Pancreas (tissue), 10 donors: ENCODE measurements around the gene GGTLC1. TPM values are rescaled to one million over a fixed set of nuclear protein-coding genes. Genes with fewer than 3 reads are reported as not detected.

Experiments used
- ATAC-seq, 4 donors: fragments of 200-7000 bp; cut with Tn5 transposase; one replicate each; pipeline versions ENCODE4 v1.8.0 to v1.9.1; 2020; ENCODE audit warnings: mild to moderate bottlenecking in 4 of 4, moderate library complexity in 4 of 4
- DNase-seq, 6 donors: peaks; one replicate each; pipeline ENCODE4 v3.0.0-alpha.2; 2020
- FAIRE-seq: peaks from 2 replicates; lab custom pipeline; 2012; peaks lifted over from hg19 to GRCh38; lab: Jason Lieb, UNC
- H3K27ac ChIP-seq, 4 donors: fragments of 200-600 bp; sonication (generic); 1 replicate in 3 of 4; 2 replicates in 1 of 4; pipeline versions ENCODE4 v1.5.0 to v1.8.0; 2020
- H3K27me3 ChIP-seq, 4 donors: fragments of 200-600 bp; one replicate each; pipeline ENCODE4 v1.8.0; 2021
- H3K36me3 ChIP-seq, 3 donors: fragments of 200-600 bp; sonication (generic) in 1 of 3; one replicate each; pipeline versions ENCODE4 v1.5.0 to v1.8.0; 2020 to 2021
- H3K4me1 ChIP-seq, 3 donors: fragments of 200-600 bp; one replicate each; pipeline ENCODE4 v1.8.0; 2021
- H3K4me3 ChIP-seq, 4 donors: fragments of 200-600 bp; sonication (generic) in 2 of 4; one replicate each; pipeline versions ENCODE4 v1.5.0 to v1.8.0; 2020 to 2021
- H3K9me3 ChIP-seq, 4 donors: fragments of 200-600 bp; one replicate each; pipeline ENCODE4 v1.8.0; 2021
- CTCF ChIP-seq, 4 donors: fragments of 200-600 bp; sonication (generic) in 3 of 4; IDR thresholded peaks; one replicate each; pipeline versions ENCODE4 v1.5.0 to v1.8.0; 2021; ENCODE audit warnings: antibody characterized with exemption in 4 of 4
- WGBS, 2 donors: extraction: QIAGEN DNeasy Blood & Tissue Kit; methylation state at CpG; one replicate each; pipeline ENCODE4 v1.1.7; 2013; 5-methylcytosine and 5-hydroxymethylcytosine counted together
- intact Hi-C, 3 donors: fragments of 100-400 bp; cut with DNase I; formaldehyde crosslinking; loops; one replicate each; pipeline versions ENCODE4 v1.11.1 to v1.14.2; 2022
- polyA plus RNA-seq, 2 donors: library from polyadenylated mRNA; stranded (reverse); fragments of 200-250 nt; gene quantifications; one replicate each; pipeline ENCODE4 v1.2.3, GENCODE V29; 2013
- total RNA-seq, 6 donors: library from RNA; stranded (reverse); fragmentation: NEBNext Ultra II Directional in 4 of 6; extraction: Animal tissue kit (Norgen Biotek cat#: 25700) in 4 of 6; gene quantifications; one replicate each; pipeline versions ENCODE4 v1.2.1 to v1.2.4, GENCODE V29; 2021 to 2023
- donor health status: healthy with polysubstance abuse.
- donor health status: DM: no; HTN: no; CAD: no; lungs with moderate emphysema.
- donor health status: DM: no; HTN: no; CAD: no.
- donor health status: control.
- donor health status: control.
- donor health status: Bipolar disorder and iron deficiency.
- donor health status: DM: yes; HTN: yes; CAD: no.
- donor health status: DM: no; HTN: no; CAD: no.
- donor health status: DM: no; HTN: no; CAD: no.
- donor health status: DM: yes; HTN: yes; CAD: no.

The GGTLC1 gene
- total and polyA plus RNA-seq, 8 donors = 0.19 to 1.0 (median 0.33) TPM; not detected in 3

GRCh38 chr20:24027229-24027628 is 38.6 kb upstream of the GGTLC1 start:
- no peak for TF ChIP-seq CTCF (IDR thresholded peaks at IDR 0.05)
- H3K4me1 ChIP-seq = no peaks in the 10 kb centered on the region
- no peaks in the 10 kb centered on the region for H3K36me3 ChIP-seq
- intact Hi-C loops = loop anchor here in 1 of 3 donors (10.0 kb wide), 1 partner anchor 58 kb away; no protein-coding TSS in a partner anchor
- peak in 3 of 4 donors; percentile 24 to 64 (median 48) for ATAC-seq
- 52 to 60% methylated on average over 6 of the region's 6 CpGs for WGBS, 2 donors
- no peak overlapping the region for H3K27ac ChIP-seq
- H3K4me3 ChIP-seq = no peak overlapping the region
- DNase-seq = peak in 1 of 6 donors; percentile 30
- no peaks in the 10 kb centered on the region for H3K27me3 ChIP-seq
- no peak for FAIRE-seq
- no peaks in the 10 kb centered on the region for H3K9me3 ChIP-seq

- no peak for TF ChIP-seq CTCF (IDR thresholded peaks at IDR 0.05)
- Histone ChIP-seq H3K9me3 (no peaks in the 10 kb centered on the region), H3K4me1 (no peaks in the 10 kb centered on the region), H3K27ac (no peak overlapping the region), H3K4me3 (no peak overlapping the region), H3K27me3 (no peaks in the 10 kb centered on the region), H3K36me3 (no peaks in the 10 kb centered on the region)
- ATAC-seq (no peak), DNase-seq (no peak), FAIRE-seq (no peak)
- WGBS, 2 donors = 83 to 86% methylated on average over 4 of the region's 4 CpGs
- intact Hi-C loops = loop anchor here in 1 of 3 donors (10.0 kb wide), 1 partner anchor 62 kb away; no protein-coding TSS in a partner anchor
Measured at GRCh38 chr20:24022621-24023180, 34.1 kb upstream of the GGTLC1 start.

DNA sequence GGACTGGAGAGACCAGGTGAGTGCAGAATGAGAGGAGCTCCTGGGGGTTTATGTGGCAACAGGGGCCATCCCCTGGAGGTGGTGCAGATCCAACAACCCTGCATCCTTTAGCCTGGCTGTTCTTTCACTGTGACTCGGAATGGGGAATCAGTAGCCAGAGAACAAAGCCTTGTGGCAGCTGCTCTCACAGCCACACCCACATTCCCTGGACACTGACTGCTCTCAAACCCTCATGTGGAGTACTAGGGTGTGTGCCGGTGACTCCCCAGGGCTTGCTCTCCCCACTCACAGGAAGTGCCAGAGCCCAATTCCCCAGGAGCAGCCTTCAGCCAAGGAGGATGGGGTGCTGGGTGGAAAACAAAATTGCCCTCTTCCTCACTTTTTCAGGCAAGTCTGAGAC is 30.2 kb upstream of the GGTLC1 start:
- DNase-seq = no peak
- no peak for FAIRE-seq
- Histone ChIP-seq H3K27me3 (no peaks in the 10 kb centered on the region), H3K36me3 (no peaks in the 10 kb centered on the region), H3K27ac (no peak overlapping the region), H3K4me1 (no peaks in the 10 kb centered on the region), H3K9me3 (no peaks in the 10 kb centered on the region), H3K4me3 (no peak overlapping the region)
- WGBS, 2 donors = 27 to 42% methylated on average over 2 of the region's 2 CpGs
- no peak for TF ChIP-seq CTCF (IDR thresholded peaks at IDR 0.05)
- ATAC-seq = no peak
- intact Hi-C loops = no loop called here

DNA sequence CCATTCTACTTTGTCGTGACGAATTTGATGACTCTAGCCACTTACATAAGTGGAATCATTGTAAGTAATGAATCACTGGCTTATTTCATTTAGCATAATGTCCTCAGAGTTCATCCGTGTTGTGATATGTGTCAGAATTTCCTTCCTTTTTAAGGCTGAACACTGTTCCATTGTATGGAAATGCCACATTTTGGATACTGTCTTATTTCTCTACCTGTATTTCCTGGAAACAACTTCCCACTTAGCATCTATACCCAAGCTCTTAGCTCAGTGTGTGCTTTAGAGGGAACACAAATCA is 28.8 kb upstream of the GGTLC1 start:
- H3K4me3 ChIP-seq = no peak overlapping the region
- no peak overlapping the region for H3K27ac ChIP-seq
- H3K4me1 ChIP-seq = no peaks in the 10 kb centered on the region
- H3K36me3 ChIP-seq = no peaks in the 10 kb centered on the region
- TF ChIP-seq CTCF (IDR thresholded peaks at IDR 0.05) = no peak
- FAIRE-seq = no peak
- no peak for DNase-seq
- H3K27me3 ChIP-seq = no peaks in the 10 kb centered on the region
- intact Hi-C loops = no loop called here
- no peaks in the 10 kb centered on the region for H3K9me3 ChIP-seq
- 28 to 39% methylated on average over 3 of the region's 3 CpGs for WGBS, 2 donors
- ATAC-seq = no peak

DNA sequence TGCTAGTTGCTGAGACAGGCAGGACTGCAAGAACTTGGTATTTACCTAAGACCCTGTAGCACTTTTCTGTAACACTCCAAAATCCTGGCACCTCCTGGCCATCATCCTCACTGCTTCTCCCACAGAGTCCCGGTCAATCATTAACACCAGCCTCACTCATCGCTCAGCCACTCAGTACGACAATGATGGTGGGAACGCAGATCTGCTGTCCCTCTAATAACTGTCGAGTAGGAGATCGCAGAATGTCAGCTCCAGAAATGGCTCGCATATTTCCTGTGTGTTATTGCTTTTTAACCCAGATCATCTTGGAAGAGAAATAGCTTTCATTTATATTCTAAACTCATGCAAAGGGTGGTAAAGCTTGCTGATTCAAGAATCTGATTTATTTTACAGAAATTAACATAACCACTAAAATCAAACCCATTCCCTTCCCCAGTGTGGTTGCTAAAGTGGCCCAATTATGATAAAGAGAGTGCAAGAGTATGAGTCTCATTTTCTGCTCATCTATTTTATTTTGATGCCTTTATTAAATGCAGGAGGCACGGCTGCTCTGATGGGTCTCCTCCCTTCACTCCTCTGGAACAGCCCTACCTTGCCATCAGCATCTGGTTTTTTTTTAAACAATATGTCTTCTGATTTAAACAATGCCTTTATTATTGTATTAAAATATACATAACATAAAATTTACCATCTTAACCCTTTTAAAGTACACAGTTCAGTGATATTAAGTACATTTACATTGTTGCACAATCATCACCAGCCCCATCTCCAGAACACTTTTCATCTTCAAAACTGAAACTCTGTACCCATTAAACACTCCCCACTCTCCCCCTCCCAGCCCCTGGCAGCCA is 28.3 kb upstream of the GGTLC1 start:
- Histone ChIP-seq H3K4me1 (no peaks in the 10 kb centered on the region), H3K36me3 (no peaks in the 10 kb centered on the region), H3K27me3 (no peaks in the 10 kb centered on the region), H3K9me3 (no peaks in the 10 kb centered on the region), H3K27ac (no peak overlapping the region), H3K4me3 (no peak overlapping the region)
- FAIRE-seq (no peak), ATAC-seq (no peak), DNase-seq (no peak)
- intact Hi-C loops = no loop called here
- TF ChIP-seq CTCF (IDR thresholded peaks at IDR 0.05) = no peak
- WGBS, 2 donors = 19 to 24% methylated on average over 8 of the region's 8 CpGs
